Transverse colon (tissue), 4 donors: ENCODE results near the gene PCDHA2.

Experiments
- CTCF ChIP-seq, 5 experiments: fragments of 200-600 bp in 3 of 5; fragments of 450-650 bp in 2 of 5; sonication (generic) in 3 of 5; IDR thresholded peaks; 1 replicate in 2 of 5; 2 replicates in 3 of 5; pipeline ENCODE4 v1.5.1; 2016 to 2017; ENCODE audit warnings: antibody characterized with exemption in 5 of 5, inconsistent platforms in 3 of 5, mild to moderate bottlenecking in 2 of 5, moderate library complexity in 1 of 5
- EP300 ChIP-seq: sonication (generic); formaldehyde crosslinking; IDR thresholded peaks from one replicate; pipeline ENCODE4 v1.6.1; 2017; ENCODE audit warnings: antibody characterized with exemption, low read depth
- POLR2A ChIP-seq: fragments of 450-650 bp; IDR thresholded peaks from one replicate; pipeline ENCODE4 v1.6.1; 2016; ENCODE audit warnings: antibody characterized with exemption, mild to moderate bottlenecking, moderate library complexity
- POLR2AphosphoS5 ChIP-seq, 3 donors: sonication (generic); formaldehyde crosslinking; IDR thresholded peaks; one replicate each; pipeline ENCODE4 v1.6.1; 2016; ENCODE audit warnings: antibody characterized with exemption in 3 of 3

GRCh38 chr5:140802781-140803271 is 8.2 kb downstream of the PCDHA2 start:
- TF ChIP-seq POLR2A (no peak), CTCF (IDR thresholded peaks at IDR 0.05) (no peak), POLR2AphosphoS5 (IDR thresholded peaks at IDR 0.05) (no peak), EP300 (no peak)
